ENCODE results near the gene BZW2. TPM values are rescaled to one million over a fixed set of nuclear protein-coding genes. Genes with fewer than 3 reads are reported as not detected.

The BZW2 gene
- total RNA-seq, 2 experiments from 2014 or later = 84.2 to 89.8 TPM

DNA sequence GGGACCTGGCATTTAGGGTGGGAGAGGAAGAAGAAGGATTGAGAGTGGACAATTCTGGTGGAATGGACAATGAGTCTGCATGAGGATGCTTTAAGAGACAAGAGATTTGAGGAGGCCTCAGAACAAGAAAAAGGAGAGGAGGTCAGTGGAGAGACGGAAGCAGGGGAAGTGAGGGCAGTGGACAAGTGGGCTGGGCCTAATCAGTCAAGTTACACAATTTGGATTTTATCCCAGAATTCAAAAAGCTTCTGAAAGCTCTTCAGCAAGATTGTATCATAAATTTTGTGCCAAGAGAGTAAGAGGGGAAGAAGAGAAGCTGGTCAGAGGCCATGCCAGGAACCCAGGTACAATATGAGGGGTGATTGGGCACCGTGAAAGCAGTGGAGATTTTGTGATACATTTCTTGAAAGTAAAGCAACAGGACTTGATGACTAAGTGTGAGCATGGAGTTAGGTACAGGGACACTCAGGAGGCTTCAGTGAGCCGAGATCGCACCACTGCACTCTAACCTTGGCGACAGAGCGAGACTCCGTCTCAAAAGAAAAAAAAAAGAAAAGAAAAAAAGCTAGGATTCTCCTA, 88.3 kb downstream of the BZW2 start:
- Mint-ChIP-seq H3K27me3 (no peaks in the 10 kb centered on the region), H3K4me1 (ENCODE audit: low read depth) (peaks cover 2% of the 10 kb centered on the region), H3K9me3 (no peaks in the 10 kb centered on the region), H3K27ac (no peak overlapping the region), H3K4me3 (no peak overlapping the region), H3K36me3 (no peaks in the 10 kb centered on the region)
- no peak for DNase-seq
- intact Hi-C loops (cut with micrococcal nuclease) = no loop called here
- ChIA-PET POLR2A (no interaction called here), CTCF (interaction anchor here (1.0 kb wide), 1 partner anchor 57 kb away, joined by 3 read pairs; no protein-coding TSS in a partner anchor)

- H3K27ac Mint-ChIP-seq = no peak overlapping the region
- ChIA-PET POLR2A (no interaction called here), CTCF (interaction anchor here (1.0 kb wide), 1 partner anchor 57 kb away, joined by 3 read pairs; no protein-coding TSS in a partner anchor)
Measured at GRCh38 chr7:16735020-16735419, 89.0 kb downstream of the BZW2 start.

GRCh38 chr7:16738011-16738688, 92.2 kb downstream of the BZW2 start:
- Mint-ChIP-seq H3K4me3 (no peak overlapping the region), H3K27me3 (no peaks in the 10 kb centered on the region), H3K4me1 (ENCODE audit: low read depth) (peaks cover 12% of the 10 kb centered on the region), H3K36me3 (no peaks in the 10 kb centered on the region), H3K9me3 (no peaks in the 10 kb centered on the region), H3K27ac (no peak overlapping the region)
- intact Hi-C loops (cut with micrococcal nuclease) = no loop called here
- ChIA-PET POLR2A (no interaction called here), CTCF (interaction anchor here (1.2 kb wide), 1 partner anchor 440 kb away, joined by 3 read pairs; no protein-coding TSS in a partner anchor)
- DNase-seq = no peak

More at GRCh38 chr7:16735020-16735419, 89.0 kb downstream of the BZW2 start:
- Mint-ChIP-seq H3K36me3 (no peaks in the 10 kb centered on the region), H3K4me3 (no peak overlapping the region), H3K4me1 (ENCODE audit: low read depth) (peaks cover 6% of the 10 kb centered on the region), H3K27me3 (no peaks in the 10 kb centered on the region), H3K9me3 (no peaks in the 10 kb centered on the region)
- DNase-seq = no peak
- intact Hi-C loops (cut with micrococcal nuclease) = no loop called here

DNA sequence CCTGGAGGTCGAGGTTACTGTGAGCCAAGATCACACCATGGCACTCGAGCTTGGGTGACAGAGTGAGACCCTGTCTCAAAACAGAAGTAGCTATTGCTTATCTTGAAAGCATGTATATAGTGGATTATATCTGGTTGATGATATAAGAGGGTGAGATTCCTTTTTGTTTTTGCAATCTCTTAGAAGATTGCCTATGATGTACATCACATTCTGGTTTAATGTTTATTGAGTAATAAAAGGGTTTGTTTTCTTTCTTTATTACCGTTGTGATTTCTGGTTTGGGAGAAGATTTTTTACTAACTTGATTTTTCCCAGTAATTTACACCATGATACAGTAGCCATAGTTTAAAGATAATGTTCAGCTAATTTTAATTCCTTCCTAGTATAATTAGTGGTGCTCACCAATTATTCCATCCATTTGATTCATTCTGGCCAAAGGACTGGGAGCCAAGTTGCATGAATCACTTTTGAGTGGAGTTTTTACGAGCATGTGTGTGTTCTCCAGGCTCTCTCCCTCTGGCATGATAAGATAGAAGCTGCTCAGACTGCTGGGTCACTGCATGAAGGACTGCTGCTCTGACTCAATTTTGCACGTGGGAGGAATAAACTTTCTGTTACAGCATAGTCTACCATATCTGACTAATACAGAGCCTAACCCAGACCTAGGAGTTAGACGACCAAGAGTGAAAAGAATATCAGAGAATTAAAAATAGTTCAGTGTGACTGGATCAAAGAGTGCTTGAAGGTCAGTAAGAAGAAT, 94.1 kb downstream of the BZW2 start:
- no peaks in the 10 kb centered on the region for H3K27me3 Mint-ChIP-seq
- no peaks in the 10 kb centered on the region for H3K9me3 Mint-ChIP-seq
- H3K4me3 Mint-ChIP-seq = no peak overlapping the region
- H3K4me1 Mint-ChIP-seq (ENCODE audit: low read depth) = peaks cover 12% of the 10 kb centered on the region
- peak; percentile 19 for DNase-seq
- no peaks in the 10 kb centered on the region for H3K36me3 Mint-ChIP-seq
- intact Hi-C loops (cut with micrococcal nuclease) = no loop called here
- no peak overlapping the region for H3K27ac Mint-ChIP-seq
- ChIA-PET CTCF (no interaction called here), POLR2A (no interaction called here)

GRCh38 chr7:16740623-16740953, 94.6 kb downstream of the BZW2 start:
- H3K27ac Mint-ChIP-seq = no peak overlapping the region
- CTCF ChIA-PET = no interaction called here
- H3K4me3 Mint-ChIP-seq = no peak overlapping the region
- no peaks in the 10 kb centered on the region for H3K36me3 Mint-ChIP-seq
- no peak for DNase-seq
- peaks cover 10% of the 10 kb centered on the region for H3K4me1 Mint-ChIP-seq (ENCODE audit: low read depth)
- intact Hi-C loops (cut with micrococcal nuclease) = no loop called here
- H3K9me3 Mint-ChIP-seq = no peaks in the 10 kb centered on the region
- POLR2A ChIA-PET = no interaction called here
- no peaks in the 10 kb centered on the region for H3K27me3 Mint-ChIP-seq

DNA sequence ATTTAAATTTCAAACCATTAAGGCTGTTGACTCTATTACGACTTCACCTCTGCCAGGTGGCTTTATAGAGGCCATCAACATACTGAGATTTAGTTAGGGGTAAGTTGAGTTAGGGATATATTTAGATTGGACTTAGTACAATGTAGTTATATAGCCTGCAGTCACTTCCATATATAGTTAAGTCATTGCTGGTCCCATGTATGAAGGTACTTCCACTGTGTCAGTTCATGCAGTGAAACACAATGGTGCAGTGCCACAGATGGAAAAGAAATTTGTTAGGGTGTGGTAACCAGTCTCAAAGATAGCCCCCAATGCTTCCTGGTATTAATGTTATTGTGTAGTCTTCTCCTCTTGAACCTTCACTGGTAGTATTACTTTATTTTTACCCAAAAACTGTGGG, 95.0 kb downstream of the BZW2 start:
- H3K4me3 Mint-ChIP-seq = no peak overlapping the region
- H3K27ac Mint-ChIP-seq = no peak overlapping the region
- POLR2A ChIA-PET = no interaction called here
- no peaks in the 10 kb centered on the region for H3K36me3 Mint-ChIP-seq
- H3K27me3 Mint-ChIP-seq = no peaks in the 10 kb centered on the region
- no peaks in the 10 kb centered on the region for H3K9me3 Mint-ChIP-seq
- H3K4me1 Mint-ChIP-seq (ENCODE audit: low read depth) = peaks cover 10% of the 10 kb centered on the region
- no peak for DNase-seq
- intact Hi-C loops (cut with micrococcal nuclease) = no loop called here
- CTCF ChIA-PET = no interaction called here

DNA sequence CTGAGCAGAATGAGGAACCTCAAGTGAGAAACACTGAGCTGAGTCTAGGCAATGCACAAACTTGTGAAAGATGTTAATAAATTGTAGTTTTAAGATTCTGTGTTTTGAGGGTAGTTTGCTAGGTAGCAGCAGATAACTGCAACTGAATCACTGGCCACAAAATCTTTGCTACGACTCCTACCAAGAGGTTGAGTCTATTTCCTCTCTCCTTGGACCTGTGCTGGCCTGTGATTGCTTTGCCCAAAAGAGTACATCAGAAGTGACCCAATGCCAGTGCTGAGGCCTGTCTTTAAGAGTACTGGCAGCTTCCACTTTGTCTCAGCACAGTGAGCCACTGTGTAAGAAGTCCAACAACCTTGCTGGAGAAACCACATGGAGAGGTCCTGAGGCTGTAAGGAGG, 95.7 kb downstream of the BZW2 start:
- Mint-ChIP-seq H3K27ac (no peak overlapping the region), H3K4me3 (no peak overlapping the region), H3K9me3 (no peaks in the 10 kb centered on the region), H3K27me3 (no peaks in the 10 kb centered on the region), H3K4me1 (ENCODE audit: low read depth) (peaks cover 10% of the 10 kb centered on the region), H3K36me3 (no peaks in the 10 kb centered on the region)
- CTCF ChIA-PET = no interaction called here
- intact Hi-C loops (cut with micrococcal nuclease) = no loop called here
- no peak for DNase-seq
- POLR2A ChIA-PET = no interaction called here

DNA sequence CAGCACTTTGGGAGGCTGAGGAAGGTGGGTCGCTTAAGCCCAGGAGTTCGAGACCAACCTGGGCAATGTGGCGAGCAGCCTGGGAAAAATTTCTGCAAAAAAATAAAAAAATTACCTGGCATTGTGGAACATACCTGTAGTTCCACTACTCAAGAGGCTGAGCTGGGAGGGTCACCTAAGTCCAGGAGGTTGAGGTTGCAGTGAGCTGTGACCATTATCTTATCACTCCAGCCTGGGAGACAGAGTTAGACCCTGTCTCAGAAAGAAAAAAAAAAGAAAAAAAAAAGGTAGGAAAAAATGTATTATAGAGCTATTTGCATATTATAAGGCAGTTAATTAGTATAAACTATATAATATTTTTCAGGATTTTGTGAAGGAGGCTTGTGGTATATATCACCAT, 96.6 kb downstream of the BZW2 start:
- intact Hi-C loops (cut with micrococcal nuclease) = no loop called here
- Mint-ChIP-seq H3K36me3 (no peaks in the 10 kb centered on the region), H3K9me3 (no peaks in the 10 kb centered on the region), H3K4me3 (no peak overlapping the region), H3K4me1 (ENCODE audit: low read depth) (peaks cover 10% of the 10 kb centered on the region), H3K27ac (no peak overlapping the region), H3K27me3 (no peaks in the 10 kb centered on the region)
- ChIA-PET CTCF (no interaction called here), POLR2A (no interaction called here)
- DNase-seq = no peak

GRCh38 chr7:16743236-16743635, 97.3 kb downstream of the BZW2 start:
- no peak for DNase-seq
- H3K4me1 Mint-ChIP-seq (ENCODE audit: low read depth) = peaks cover 10% of the 10 kb centered on the region
- H3K9me3 Mint-ChIP-seq = no peaks in the 10 kb centered on the region
- intact Hi-C loops (cut with micrococcal nuclease) = no loop called here
- CTCF ChIA-PET = no interaction called here
- H3K27me3 Mint-ChIP-seq = no peaks in the 10 kb centered on the region
- POLR2A ChIA-PET = no interaction called here
- no peak overlapping the region for H3K27ac Mint-ChIP-seq
- no peak overlapping the region for H3K4me3 Mint-ChIP-seq
- no peaks in the 10 kb centered on the region for H3K36me3 Mint-ChIP-seq

DNA sequence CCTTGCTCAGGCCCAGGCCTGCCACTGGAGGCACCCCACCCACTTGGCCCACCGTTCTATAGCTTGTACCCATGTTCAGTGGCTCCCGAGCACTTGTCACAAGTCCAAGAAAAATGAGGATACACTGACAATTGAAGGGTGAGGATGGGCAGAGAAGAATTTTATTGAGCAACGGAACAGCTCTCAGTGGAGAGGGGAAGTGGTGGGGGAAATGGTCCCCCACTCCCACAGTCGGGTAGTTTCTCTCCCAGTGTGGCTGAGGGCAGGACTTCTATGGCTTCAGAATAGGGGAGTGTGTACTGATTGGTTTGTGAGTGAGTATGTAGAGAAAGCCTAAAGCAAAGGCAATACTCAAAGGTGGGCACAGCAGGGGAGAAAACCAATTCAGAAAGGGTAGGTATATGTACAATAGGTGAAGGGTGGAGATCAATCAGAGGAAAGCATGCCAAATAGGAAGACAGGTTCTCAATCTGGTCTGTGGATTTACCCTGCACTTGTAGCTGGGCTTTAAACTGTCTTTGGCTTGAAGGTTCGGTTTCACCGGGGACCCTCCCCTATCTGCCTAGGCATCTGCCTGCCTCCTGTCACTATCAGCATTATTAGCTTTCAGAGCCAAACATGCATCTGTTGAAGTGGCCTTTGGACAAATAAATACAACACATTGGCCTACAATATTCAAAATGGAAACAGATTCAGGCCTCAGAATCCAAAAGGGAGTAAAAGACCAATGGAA, 98.7 kb downstream of the BZW2 start:
- no peaks in the 10 kb centered on the region for H3K36me3 Mint-ChIP-seq

DNA sequence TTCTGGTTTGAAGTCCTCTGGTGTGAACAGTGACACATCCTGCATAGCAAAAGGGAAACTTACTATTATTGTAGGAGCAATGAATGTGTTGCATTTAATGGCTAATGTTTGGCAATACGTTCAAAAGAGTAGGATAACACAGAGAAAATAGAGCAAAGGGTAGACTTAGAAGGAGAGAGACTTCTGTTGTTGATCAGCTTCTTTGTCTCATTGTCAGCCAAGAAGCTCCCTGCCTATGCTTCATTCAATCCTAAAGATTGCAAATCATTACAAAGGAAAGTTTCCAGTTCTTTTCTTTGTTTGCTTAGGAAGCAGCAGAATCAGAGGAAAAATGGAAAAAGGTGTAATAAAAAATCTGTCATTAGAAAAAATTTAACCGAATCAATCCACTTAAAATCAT, 99.7 kb downstream of the BZW2 start:
- Mint-ChIP-seq H3K36me3 (no peaks in the 10 kb centered on the region), H3K27me3 (peaks cover 3% of the 10 kb centered on the region), H3K4me3 (no peak overlapping the region), H3K27ac (no peak overlapping the region), H3K9me3 (no peaks in the 10 kb centered on the region), H3K4me1 (ENCODE audit: low read depth) (peaks cover under 1% of the 10 kb centered on the region)
- intact Hi-C loops (cut with micrococcal nuclease) = no loop called here
- DNase-seq = no peak
- ChIA-PET CTCF (no interaction called here), POLR2A (no interaction called here)

More for the DNA sequence above, 98.7 kb downstream of the BZW2 start:
- DNase-seq = no peak
- intact Hi-C loops (cut with micrococcal nuclease) = no loop called here
- peaks cover 3% of the 10 kb centered on the region for H3K27me3 Mint-ChIP-seq
- H3K9me3 Mint-ChIP-seq = no peaks in the 10 kb centered on the region
- no peak overlapping the region for H3K27ac Mint-ChIP-seq
- H3K4me1 Mint-ChIP-seq (ENCODE audit: low read depth) = peaks cover 10% of the 10 kb centered on the region
- CTCF ChIA-PET = interaction anchor here (1.0 to 1.1 kb wide), 2 partner anchors 57 kb away, joined by 3 to 4 read pairs; no protein-coding TSS in a partner anchor
- POLR2A ChIA-PET = no interaction called here
- no peak overlapping the region for H3K4me3 Mint-ChIP-seq

DNA sequence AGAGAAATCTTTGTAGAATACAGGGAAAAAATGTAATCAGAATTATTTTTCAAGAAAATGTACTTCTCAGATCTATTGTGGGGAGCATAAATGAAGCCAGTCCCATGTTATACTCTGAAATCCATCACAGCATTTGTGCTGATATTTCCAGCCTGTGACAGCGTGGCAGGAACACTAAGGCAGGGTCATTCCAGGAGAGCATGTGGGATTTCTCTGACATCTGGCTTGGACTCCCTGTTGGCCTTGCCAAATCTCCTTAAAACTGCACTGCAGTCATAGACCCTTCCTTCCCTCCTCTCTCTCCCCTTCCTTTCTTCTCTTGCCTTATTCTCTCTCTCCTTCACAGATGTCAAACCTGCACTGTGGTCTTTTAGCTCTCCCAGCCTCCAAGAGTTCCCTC, 101.1 kb downstream of the BZW2 start:
- H3K27ac Mint-ChIP-seq = no peak overlapping the region
- H3K4me1 Mint-ChIP-seq (ENCODE audit: low read depth) = no peaks in the 10 kb centered on the region
- no peak overlapping the region for H3K4me3 Mint-ChIP-seq
- H3K36me3 Mint-ChIP-seq = no peaks in the 10 kb centered on the region
- DNase-seq = no peak
- no peaks in the 10 kb centered on the region for H3K9me3 Mint-ChIP-seq
- CTCF ChIA-PET = no interaction called here
- POLR2A ChIA-PET = no interaction called here
- intact Hi-C loops (cut with micrococcal nuclease) = no loop called here
- H3K27me3 Mint-ChIP-seq = peaks cover 9% of the 10 kb centered on the region

All from activated CD4-positive, alpha-beta memory T cell treated with anti-CD3 and anti-CD28 coated beads for 36 hours (primary cell).